ENCODE data around the gene TUBG1. TPM values are rescaled to one million over a fixed set of nuclear protein-coding genes. Genes with fewer than 3 reads are reported as not detected.

TUBG1 gene
- total RNA-seq, 1 experiment from 2014 or later, result 139 TPM

DNA sequence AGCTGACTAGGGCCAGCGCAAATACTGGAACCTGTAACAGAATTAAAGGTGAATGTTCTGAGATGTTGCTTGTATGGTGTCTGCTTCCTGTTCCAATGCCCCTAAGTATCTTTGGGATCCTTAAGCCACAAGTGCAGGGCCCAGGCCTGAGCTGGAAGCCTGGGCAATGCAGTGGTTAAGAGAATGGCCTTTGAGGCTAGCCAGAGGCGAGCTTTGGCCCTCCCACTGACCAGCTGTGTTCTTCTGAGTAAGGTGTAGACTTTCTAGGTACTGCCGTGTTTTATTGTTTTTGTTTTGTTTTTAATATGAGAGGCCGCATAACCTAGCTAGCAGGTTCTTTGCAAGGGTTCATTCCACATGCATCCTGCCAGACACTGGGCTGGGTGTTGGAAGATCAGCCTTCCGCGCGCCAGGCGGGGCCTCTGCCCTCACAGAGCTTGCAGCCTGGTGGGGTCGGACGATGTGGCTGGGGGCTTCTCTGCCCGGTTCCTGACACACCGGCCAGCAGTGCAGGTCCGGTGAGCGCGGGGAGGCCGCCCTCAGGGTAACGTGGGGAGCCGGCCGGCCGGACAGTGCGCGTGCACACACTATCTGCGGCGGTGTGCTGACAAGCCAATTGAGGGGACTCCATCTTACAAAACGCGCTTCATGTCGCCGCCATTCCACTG is 43.1 kb upstream of the TUBG1 start:
- RAD21 ChIA-PET (ENCODE audit: low non-redundant PET in 1 of 2, low total read pairs in 2 of 2, uncharacterized antibody in 2 of 2, unreplicated experiment in 2 of 2), result no interaction called here
- Histone ChIP-seq H3K27me3 (ENCODE audit: insufficient read depth, low read length) (no peaks in the 10 kb centered on the region), H3K4me3 (replicated peaks in 1 of 2; ENCODE audit: low read depth in 1 of 2, low read length in 2 of 2) (peak overlapping the region; percentile 92 to 99), H3K9me3 (ENCODE audit: control insufficient read depth in 1 of 2, insufficient read depth in 1 of 2, low read depth in 1 of 2, low read length in 2 of 2) (no peaks in the 10 kb centered on the region), H3K36me3 (ENCODE audit: control insufficient read depth in 1 of 2, insufficient read depth in 2 of 2, low read length in 2 of 2) (peaks cover 28 to 48% of the 10 kb centered on the region in 2 experiments), H3K4me2 (ENCODE audit: low read length) (peak overlapping the region; percentile 99), H3K27ac (ENCODE audit: low read depth, low read length) (peak overlapping the region; percentile 89), H3K9me2 (ENCODE audit: insufficient read depth) (no peaks in the 10 kb centered on the region), H3K79me2 (ENCODE audit: insufficient read depth, low read length) (peaks cover 56% of the 10 kb centered on the region), H3K9ac (ENCODE audit: low read length) (peak overlapping the region; percentile 79), H2AFZ (ENCODE audit: low read depth, low read length, poor library complexity, severe bottlenecking) (no peak overlapping the region), H4K20me1 (ENCODE audit: insufficient read depth) (peaks cover under 1% of the 10 kb centered on the region; the same call in 1 of the 2 replicates), H3K4me1 (ENCODE audit: control insufficient read depth in 1 of 2, insufficient read depth in 2 of 2, low read length in 2 of 2) (peaks cover 22 to 49% of the 10 kb centered on the region in 2 experiments)
- DNase-seq (ENCODE audit: low read depth, low spot score), result no peak
- ATAC-seq, result no peak
- intact Hi-C loops (cut with micrococcal nuclease), result no loop called here
- POLR2A ChIA-PET, result interaction anchor here (1.4 kb wide), 1 partner anchor 12 kb away, joined by 4 read pairs; no protein-coding TSS in a partner anchor
- BruUV-seq (replicated peaks), result no TSS peak
- TF ChIP-seq ZFX (IDR thresholded peaks at IDR 0.05) (peak; percentile 54; the same call in 1 of the 2 replicates), MAX (IDR thresholded peaks at IDR 0.05) (no peak), ATF3 (IDR thresholded peaks at IDR 0.05) (no peak)
- CTCF ChIA-PET, result interaction anchor here (1.9 kb wide), 1 partner anchor 12 kb away, joined by 5 read pairs; no protein-coding TSS in a partner anchor

- Histone ChIP-seq H3K4me2 (ENCODE audit: low read length) (peak within 1 kb of the TSS; percentile 99), H3K9ac (ENCODE audit: low read length) (peak within 1 kb of the TSS; percentile 79), H4K20me1 (ENCODE audit: insufficient read depth) (peaks cover 7% of the 10 kb centered on the region; the same call in 1 of the 2 replicates), H3K9me3 (ENCODE audit: control insufficient read depth in 1 of 2, insufficient read depth in 1 of 2, low read depth in 1 of 2, low read length in 2 of 2) (no peaks in the 10 kb centered on the region), H3K9me2 (ENCODE audit: insufficient read depth) (no peaks in the 10 kb centered on the region), H3K27me3 (ENCODE audit: insufficient read depth, low read length) (no peaks in the 10 kb centered on the region), H3K4me1 (ENCODE audit: control insufficient read depth in 1 of 2, insufficient read depth in 2 of 2, low read length in 2 of 2) (peaks cover 19 to 43% of the 10 kb centered on the region in 2 experiments), H3K36me3 (ENCODE audit: control insufficient read depth in 1 of 2, insufficient read depth in 2 of 2, low read length in 2 of 2) (peaks cover 35 to 54% of the 10 kb centered on the region in 2 experiments), H2AFZ (ENCODE audit: low read depth, low read length, poor library complexity, severe bottlenecking) (no peak within 1 kb of the TSS), H3K4me3 (replicated peaks in 1 of 2; ENCODE audit: low read depth in 1 of 2, low read length in 2 of 2) (peak within 1 kb of the TSS; percentile 92 to 99), H3K79me2 (ENCODE audit: insufficient read depth, low read length) (peaks cover 62% of the 10 kb centered on the region), H3K27ac (ENCODE audit: low read depth, low read length) (peak within 1 kb of the TSS; percentile 89)
- ChIA-PET RAD21 (ENCODE audit: low non-redundant PET in 1 of 2, low total read pairs in 2 of 2, uncharacterized antibody in 2 of 2, unreplicated experiment in 2 of 2) (no interaction called here), POLR2A (interaction anchor here (1.2 to 1.4 kb wide), 2 partner anchors 10 to 11 kb away, joined by 4 to 7 read pairs; partner anchors contain the start of gene PSMC3IP), CTCF (interaction anchor here (1.0 to 1.9 kb wide), 3 partner anchors 10 to 196 kb away, joined by 3 to 5 read pairs (median 5); partner anchors contain the start of gene PSMC3IP)
- DNase-seq (ENCODE audit: low read depth, low spot score) (peak; percentile 66), ATAC-seq (peak; percentile 57)
- TSS peak; percentile 4 for BruUV-seq (replicated peaks)
- intact Hi-C loops (cut with micrococcal nuclease), result no loop called here
- peak; percentile 14 for TF ChIP-seq ZBTB33 (IDR thresholded peaks at IDR 0.05; ENCODE audit: extremely low read depth, insufficient replicate concordance, low read length)
- TF ChIP-seq ZNF274 (IDR thresholded peaks at IDR 0.05; ENCODE audit: low read depth, low read length), result no peak
- no peak for TF ChIP-seq CEBPB (IDR thresholded peaks at IDR 0.05; ENCODE audit: low read depth)
- no peak for TF ChIP-seq REST (IDR thresholded peaks at IDR 0.05; ENCODE audit: low read depth)
Observed at GRCh38 chr17:42566883-42567573, 42.5 kb upstream of the TUBG1 start, which contains the start of gene MLX. Gene MLX, plus strand, starts transcription at chr17:42567100. Its CDS starts 25 bp downstream, at chr17:42567125.
